WTC11 (cell line): ENCODE results near the gene ERC2. TPM values are rescaled to one million over a fixed set of nuclear protein-coding genes. Genes with fewer than 3 reads are reported as not detected.

Experiments
- ATAC-seq: fragments of 200-7000 bp; cut with Tn5 transposase; 2 replicates; pipeline ENCODE4 v1.10.0; 2021; ENCODE audit warnings: mild to moderate bottlenecking, moderate library complexity
- Bru-seq: library from RNA; stranded (reverse); fragments of 400-500 nt; gene quantifications from one replicate; lab custom pipeline; 2021; lab: Mats Ljungman, UMichigan
- CTCF ChIA-PET: fragments of 300-600 bp; sonication (Branson Sonifier 250); formaldehyde crosslinking; loops from one replicate; lab custom pipeline; 2021; ENCODE audit warnings: antibody characterized with exemption; lab: Charles Lee
- POLR2A ChIA-PET: fragments of 350-600 bp; sonication (Branson Sonifier 250); formaldehyde crosslinking; loops from one replicate; lab custom pipeline; 2021; ENCODE audit warnings: antibody characterized with exemption; lab: Charles Lee
- DNase-seq: peaks from one replicate; pipeline ENCODE4 v3.0.0; 2021; ENCODE audit warnings: low spot score
- H3K27ac Mint-ChIP-seq: 2 replicates; pipeline ENCODE4 v1.8.0; 2021; ENCODE audit warnings: mixed read lengths
- H3K27me3 Mint-ChIP-seq: 2 replicates; pipeline ENCODE4 v1.8.0; 2021; ENCODE audit warnings: low read depth, mild to moderate bottlenecking, moderate library complexity, mixed read lengths
- H3K36me3 Mint-ChIP-seq: 2 replicates; pipeline ENCODE4 v1.8.0; 2021; ENCODE audit warnings: mixed read lengths
- H3K4me1 Mint-ChIP-seq: 2 replicates; pipeline ENCODE4 v1.8.0; 2022; ENCODE audit warnings: mixed read lengths
- H3K4me3 Mint-ChIP-seq: 2 replicates; pipeline ENCODE4 v1.8.0; 2021; ENCODE audit warnings: mild to moderate bottlenecking, moderate library complexity, mixed read lengths
- H3K9me3 Mint-ChIP-seq: 2 replicates; pipeline ENCODE4 v1.8.0; 2021; ENCODE audit warnings: mixed read lengths
- ATF1 ChIP-seq: sonication (generic); formaldehyde crosslinking; IDR thresholded peaks from 2 replicates; pipeline ENCODE4 v1.8.1; 2023; ENCODE audit warnings: mild to moderate bottlenecking, moderate library complexity, missing genetic modification reagents
- HMGXB4 ChIP-seq: sonication (generic); formaldehyde crosslinking; IDR thresholded peaks from 2 replicates; pipeline ENCODE4 v1.8.1; 2023; ENCODE audit warnings: mild to moderate bottlenecking, moderate library complexity, missing genetic modification reagents
- IRF2 ChIP-seq: sonication (generic); formaldehyde crosslinking; IDR thresholded peaks from 2 replicates; pipeline ENCODE4 v1.8.0; 2022; ENCODE audit warnings: low read depth, missing genetic modification reagents, borderline replicate concordance
- JUN ChIP-seq: sonication (generic); formaldehyde crosslinking; IDR thresholded peaks from 2 replicates; pipeline ENCODE4 v1.8.0; 2023; ENCODE audit warnings: mild to moderate bottlenecking, missing genetic modification reagents
- MXD4 ChIP-seq: fragments of 250-450 bp; sonication (Bioruptor Pico); IDR thresholded peaks from 2 replicates; pipeline ENCODE4 v1.8.0; 2021; ENCODE audit warnings: mild to moderate bottlenecking, moderate library complexity, borderline replicate concordance
- NR3C1 ChIP-seq: sonication (generic); formaldehyde crosslinking; conservative IDR thresholded peaks from 2 replicates; pipeline ENCODE4 v1.8.1; 2023; ENCODE audit warnings: low read depth, mild to moderate bottlenecking, missing genetic modification reagents
- OVOL2 ChIP-seq: fragments of 250-450 bp; sonication (Bioruptor Pico); IDR thresholded peaks from 2 replicates; pipeline ENCODE4 v1.9.0; 2021; ENCODE audit warnings: mild to moderate bottlenecking, borderline replicate concordance
- PRDM15 ChIP-seq: sonication (generic); formaldehyde crosslinking; IDR thresholded peaks from 2 replicates; pipeline ENCODE4 v1.8.0; 2022; ENCODE audit warnings: missing genetic modification reagents
- PRRX2 ChIP-seq: fragments of 250-450 bp; sonication (Bioruptor Pico); IDR thresholded peaks from 2 replicates; pipeline ENCODE4 v1.8.0; 2021; ENCODE audit warnings: mild to moderate bottlenecking
- TEAD1 ChIP-seq: sonication (generic); formaldehyde crosslinking; IDR thresholded peaks from 2 replicates; pipeline ENCODE4 v1.8.0; 2022; ENCODE audit warnings: mild to moderate bottlenecking, missing genetic modification reagents
- ZBTB21 ChIP-seq: sonication (generic); formaldehyde crosslinking; IDR thresholded peaks from 2 replicates; pipeline ENCODE4 v1.8.1; 2023; ENCODE audit warnings: mild to moderate bottlenecking, missing genetic modification reagents, borderline replicate concordance
- ZNF138 ChIP-seq: sonication (generic); formaldehyde crosslinking; conservative IDR thresholded peaks from 2 replicates; pipeline ENCODE4 v1.8.1; 2022; ENCODE audit warnings: mild to moderate bottlenecking, moderate library complexity, missing genetic modification reagents
- ZNF232 ChIP-seq: sonication (generic); formaldehyde crosslinking; IDR thresholded peaks from 2 replicates; pipeline ENCODE4 v1.8.0; 2022; ENCODE audit warnings: mild to moderate bottlenecking, missing genetic modification reagents
- long read RNA-seq, 3 experiments: library from RNA in 1 of 3; library from capped mRNA in 1 of 3; library from polyadenylated mRNA in 1 of 3; unstranded in 2 of 3; stranded (forward) in 1 of 3; transcript quantifications; one replicate each; pipeline ENCODE4 v2.0.0, GENCODE V29; 2021
- total RNA-seq: library from RNA; stranded (reverse); gene quantifications from 3 replicates; pipeline ENCODE4 v1.2.3, GENCODE V29; 2021
- TF ChIP-seq, protein P1 (sequence below): fragments of 250-450 bp; sonication (Bioruptor Pico); IDR thresholded peaks from 2 replicates; pipeline ENCODE4 v1.9.0; 2021; ENCODE audit warnings: moderate library complexity, mild to moderate bottlenecking, inconsistent platforms, borderline replicate concordance
- TF ChIP-seq, protein P2 (sequence below): sonication (generic); formaldehyde crosslinking; IDR thresholded peaks from 2 replicates; pipeline ENCODE4 v1.8.0; 2022; ENCODE audit warnings: mild to moderate bottlenecking, missing genetic modification reagents
- TF ChIP-seq, protein P3 (sequence below): fragments of 250-450 bp; sonication (Bioruptor Pico); IDR thresholded peaks from 2 replicates; pipeline ENCODE4 v1.8.0; 2021; ENCODE audit warnings: mild to moderate bottlenecking
- TF ChIP-seq, protein P4 (sequence below): sonication (generic); formaldehyde crosslinking; IDR thresholded peaks from 2 replicates; pipeline ENCODE4 v1.8.0; 2022; ENCODE audit warnings: mild to moderate bottlenecking, missing genetic modification reagents
- TF ChIP-seq, protein P5 (sequence below): fragments of 250-450 bp; sonication (Bioruptor Pico); IDR thresholded peaks from 2 replicates; pipeline ENCODE4 v1.9.0; 2021; ENCODE audit warnings: mild to moderate bottlenecking
- TF ChIP-seq, protein P6 (sequence below): sonication (generic); formaldehyde crosslinking; IDR thresholded peaks from 2 replicates; pipeline ENCODE4 v1.8.1; 2022; ENCODE audit warnings: missing genetic modification reagents, borderline replicate concordance
- TF ChIP-seq, protein P7 (sequence below): sonication (generic); formaldehyde crosslinking; IDR thresholded peaks from 2 replicates; pipeline ENCODE4 v1.8.1; 2023; ENCODE audit warnings: mild to moderate bottlenecking, missing genetic modification reagents, moderate library complexity

Gene ERC2
- total RNA-seq (18.6 to 23.5 TPM (median 18.8 TPM) in 3 replicates), Bru-seq, nascent RNA (percentile 67 among the genes with signal in this experiment)
- long read RNA-seq, experiment 1, partial matches to known transcripts: 8 of 31 reads
- long read RNA-seq, experiment 1, other reads (novel, unspliced or antisense): 23 of 31 reads
- long read RNA-seq, experiment 2, partial matches to known transcripts: 1 of 7 reads
- long read RNA-seq, experiment 2, other reads (novel, unspliced or antisense): 6 of 7 reads
- long read RNA-seq, experiment 3, partial matches to known transcripts: 1 of 6 reads
- long read RNA-seq, experiment 3, other reads (novel, unspliced or antisense): 3 of 6 reads

DNA sequence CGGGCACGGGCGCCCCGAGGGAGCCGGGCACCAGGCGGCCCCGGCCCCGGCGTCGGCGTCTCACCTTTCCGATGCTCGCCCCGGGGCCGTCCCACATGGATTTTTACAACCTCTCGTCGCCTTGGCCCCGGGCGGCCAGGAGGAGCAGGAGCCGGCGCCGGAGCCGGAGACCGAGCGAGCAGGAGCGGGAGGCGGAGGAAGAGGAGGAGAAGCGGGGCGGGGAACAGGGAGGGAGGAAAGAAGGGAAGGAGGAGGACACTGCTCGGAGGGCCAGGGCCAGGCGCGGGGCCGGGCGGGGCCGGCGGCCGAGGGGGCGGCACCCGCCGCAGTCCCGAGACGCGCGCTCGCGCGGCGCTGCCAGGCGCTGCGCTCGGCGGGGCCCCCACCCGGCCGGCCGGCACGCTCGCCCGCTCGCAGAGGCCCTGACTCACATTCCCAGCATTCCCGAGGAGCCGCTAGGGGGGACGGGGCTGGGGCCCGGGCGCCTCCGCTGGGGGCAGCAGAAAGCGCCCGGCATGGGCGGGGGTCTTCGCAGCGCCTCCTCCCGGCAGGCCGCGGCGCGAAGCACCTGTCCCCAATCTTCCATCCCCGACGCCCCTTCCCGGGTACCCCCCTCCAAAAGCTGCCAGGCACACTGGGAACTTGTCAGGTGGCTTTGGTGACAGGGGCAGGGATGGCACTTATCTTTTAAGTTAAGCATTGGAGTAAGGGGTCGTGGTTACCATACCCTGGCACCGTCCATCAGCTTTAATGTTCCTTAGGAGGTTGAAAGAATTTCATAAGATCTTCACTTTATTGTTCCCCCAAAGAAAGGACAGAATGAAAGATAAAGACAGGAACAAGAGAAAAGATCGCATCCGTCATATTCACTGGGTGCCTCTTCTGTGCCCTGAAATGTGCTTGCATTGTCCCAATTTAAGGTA, at the start of gene ERC2:
TSS of gene ERC2 (minus strand) at position 284 of the 923 bp plus-strand sequence.
- Mint-ChIP-seq H3K27ac (no peak within 1 kb of the TSS), H3K36me3 (no peaks in the 10 kb centered on the region), H3K9me3 (no peaks in the 10 kb centered on the region), H3K4me1 (peaks cover 9% of the 10 kb centered on the region), H3K4me3 (peak within 1 kb of the TSS; percentile 95), H3K27me3 (no peaks in the 10 kb centered on the region)
- ChIA-PET POLR2A (no interaction called here), CTCF (interaction anchor here (0.6 to 3.8 kb wide), 11 partner anchors 8 to 216 kb away, joined by 3 to 23 read pairs (median 3); no protein-coding TSS in a partner anchor)
- peak; percentile 94 for DNase-seq
- peak; percentile 94 for ATAC-seq
- TF ChIP-seq PRDM15 (CRISPR knock-in tag) (no peak), HMGXB4 (CRISPR knock-in tag) (peak; percentile 40; the same call in 1 of the 2 replicates), ZNF138 (CRISPR knock-in tag) (no peak), NR3C1 (CRISPR knock-in tag) (no peak), ZBTB21 (CRISPR knock-in tag) (no peak), MXD4 (CRISPR knock-in tag) (no peak), IRF2 (no peak), PRRX2 (CRISPR knock-in tag) (no peak), OVOL2 (CRISPR knock-in tag) (no peak), ATF1 (no peak), TEAD1 (CRISPR knock-in tag) (peak; percentile 64), JUN (CRISPR knock-in tag) (no peak), ZNF232 (CRISPR knock-in tag) (no peak)
- TF ChIP-seq, protein P1, sequence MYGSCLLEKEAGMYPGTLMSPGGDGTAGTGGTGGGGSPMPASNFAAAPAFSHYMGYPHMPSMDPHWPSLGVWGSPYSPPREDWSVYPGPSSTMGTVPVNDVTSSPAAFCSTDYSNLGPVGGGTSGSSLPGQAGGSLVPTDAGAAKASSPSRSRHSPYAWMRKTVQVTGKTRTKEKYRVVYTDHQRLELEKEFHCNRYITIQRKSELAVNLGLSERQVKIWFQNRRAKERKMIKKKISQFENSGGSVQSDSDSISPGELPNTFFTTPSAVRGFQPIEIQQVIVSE: no peak
- TF ChIP-seq, protein P2, sequence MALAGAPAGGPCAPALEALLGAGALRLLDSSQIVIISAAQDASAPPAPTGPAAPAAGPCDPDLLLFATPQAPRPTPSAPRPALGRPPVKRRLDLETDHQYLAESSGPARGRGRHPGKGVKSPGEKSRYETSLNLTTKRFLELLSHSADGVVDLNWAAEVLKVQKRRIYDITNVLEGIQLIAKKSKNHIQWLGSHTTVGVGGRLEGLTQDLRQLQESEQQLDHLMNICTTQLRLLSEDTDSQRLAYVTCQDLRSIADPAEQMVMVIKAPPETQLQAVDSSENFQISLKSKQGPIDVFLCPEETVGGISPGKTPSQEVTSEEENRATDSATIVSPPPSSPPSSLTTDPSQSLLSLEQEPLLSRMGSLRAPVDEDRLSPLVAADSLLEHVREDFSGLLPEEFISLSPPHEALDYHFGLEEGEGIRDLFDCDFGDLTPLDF (CRISPR knock-in tag): no peak
- TF ChIP-seq, protein P3, sequence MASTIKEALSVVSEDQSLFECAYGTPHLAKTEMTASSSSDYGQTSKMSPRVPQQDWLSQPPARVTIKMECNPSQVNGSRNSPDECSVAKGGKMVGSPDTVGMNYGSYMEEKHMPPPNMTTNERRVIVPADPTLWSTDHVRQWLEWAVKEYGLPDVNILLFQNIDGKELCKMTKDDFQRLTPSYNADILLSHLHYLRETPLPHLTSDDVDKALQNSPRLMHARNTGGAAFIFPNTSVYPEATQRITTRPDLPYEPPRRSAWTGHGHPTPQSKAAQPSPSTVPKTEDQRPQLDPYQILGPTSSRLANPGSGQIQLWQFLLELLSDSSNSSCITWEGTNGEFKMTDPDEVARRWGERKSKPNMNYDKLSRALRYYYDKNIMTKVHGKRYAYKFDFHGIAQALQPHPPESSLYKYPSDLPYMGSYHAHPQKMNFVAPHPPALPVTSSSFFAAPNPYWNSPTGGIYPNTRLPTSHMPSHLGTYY (CRISPR knock-in tag): 0 out of 2 replicates have a peak, but pooled peaks have one; percentile 26
- TF ChIP-seq, protein P4, sequence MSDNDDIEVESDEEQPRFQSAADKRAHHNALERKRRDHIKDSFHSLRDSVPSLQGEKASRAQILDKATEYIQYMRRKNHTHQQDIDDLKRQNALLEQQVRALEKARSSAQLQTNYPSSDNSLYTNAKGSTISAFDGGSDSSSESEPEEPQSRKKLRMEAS (CRISPR knock-in tag): no peak
- TF ChIP-seq, protein P5, sequence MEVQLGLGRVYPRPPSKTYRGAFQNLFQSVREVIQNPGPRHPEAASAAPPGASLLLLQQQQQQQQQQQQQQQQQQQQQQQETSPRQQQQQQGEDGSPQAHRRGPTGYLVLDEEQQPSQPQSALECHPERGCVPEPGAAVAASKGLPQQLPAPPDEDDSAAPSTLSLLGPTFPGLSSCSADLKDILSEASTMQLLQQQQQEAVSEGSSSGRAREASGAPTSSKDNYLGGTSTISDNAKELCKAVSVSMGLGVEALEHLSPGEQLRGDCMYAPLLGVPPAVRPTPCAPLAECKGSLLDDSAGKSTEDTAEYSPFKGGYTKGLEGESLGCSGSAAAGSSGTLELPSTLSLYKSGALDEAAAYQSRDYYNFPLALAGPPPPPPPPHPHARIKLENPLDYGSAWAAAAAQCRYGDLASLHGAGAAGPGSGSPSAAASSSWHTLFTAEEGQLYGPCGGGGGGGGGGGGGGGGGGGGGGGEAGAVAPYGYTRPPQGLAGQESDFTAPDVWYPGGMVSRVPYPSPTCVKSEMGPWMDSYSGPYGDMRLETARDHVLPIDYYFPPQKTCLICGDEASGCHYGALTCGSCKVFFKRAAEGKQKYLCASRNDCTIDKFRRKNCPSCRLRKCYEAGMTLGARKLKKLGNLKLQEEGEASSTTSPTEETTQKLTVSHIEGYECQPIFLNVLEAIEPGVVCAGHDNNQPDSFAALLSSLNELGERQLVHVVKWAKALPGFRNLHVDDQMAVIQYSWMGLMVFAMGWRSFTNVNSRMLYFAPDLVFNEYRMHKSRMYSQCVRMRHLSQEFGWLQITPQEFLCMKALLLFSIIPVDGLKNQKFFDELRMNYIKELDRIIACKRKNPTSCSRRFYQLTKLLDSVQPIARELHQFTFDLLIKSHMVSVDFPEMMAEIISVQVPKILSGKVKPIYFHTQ: no peak
- TF ChIP-seq, protein P6, sequence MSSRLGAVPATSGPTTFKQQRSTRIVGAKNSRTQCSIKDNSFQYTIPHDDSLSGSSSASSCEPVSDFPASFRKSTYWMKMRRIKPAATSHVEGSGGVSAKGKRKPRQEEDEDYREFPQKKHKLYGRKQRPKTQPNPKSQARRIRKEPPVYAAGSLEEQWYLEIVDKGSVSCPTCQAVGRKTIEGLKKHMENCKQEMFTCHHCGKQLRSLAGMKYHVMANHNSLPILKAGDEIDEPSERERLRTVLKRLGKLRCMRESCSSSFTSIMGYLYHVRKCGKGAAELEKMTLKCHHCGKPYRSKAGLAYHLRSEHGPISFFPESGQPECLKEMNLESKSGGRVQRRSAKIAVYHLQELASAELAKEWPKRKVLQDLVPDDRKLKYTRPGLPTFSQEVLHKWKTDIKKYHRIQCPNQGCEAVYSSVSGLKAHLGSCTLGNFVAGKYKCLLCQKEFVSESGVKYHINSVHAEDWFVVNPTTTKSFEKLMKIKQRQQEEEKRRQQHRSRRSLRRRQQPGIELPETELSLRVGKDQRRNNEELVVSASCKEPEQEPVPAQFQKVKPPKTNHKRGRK (CRISPR knock-in tag): no peak
- TF ChIP-seq, protein P7, sequence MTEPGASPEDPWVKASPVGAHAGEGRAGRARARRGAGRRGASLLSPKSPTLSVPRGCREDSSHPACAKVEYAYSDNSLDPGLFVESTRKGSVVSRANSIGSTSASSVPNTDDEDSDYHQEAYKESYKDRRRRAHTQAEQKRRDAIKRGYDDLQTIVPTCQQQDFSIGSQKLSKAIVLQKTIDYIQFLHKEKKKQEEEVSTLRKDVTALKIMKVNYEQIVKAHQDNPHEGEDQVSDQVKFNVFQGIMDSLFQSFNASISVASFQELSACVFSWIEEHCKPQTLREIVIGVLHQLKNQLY: no peak
